OCI-LY3 (cell line): ENCODE data around the gene RPS6KB2.
A peak's percentile ranks its signal among the peaks of the same experiment; 100 is the strongest.

Experiments
- H2AFZ ChIP-seq: fragments of 200-600, 300-600 bp; shearing (Covaris generic); 2 replicates; pipeline ENCODE4 v1.6.0; 2014; ENCODE audit warnings: antibody characterized with exemption, low read depth, low read length
- H3K27ac ChIP-seq: fragments of 200-600, 300-600 bp; sonication (generic); 2 replicates; pipeline ENCODE4 v1.5.1; 2014; ENCODE audit warnings: mild to moderate bottlenecking, low read length, moderate library complexity, mixed read lengths
- H3K27me3 ChIP-seq: fragments of 200-600, 300-600 bp; sonication (generic); 2 replicates; pipeline ENCODE4 v1.6.1; 2014; ENCODE audit warnings: low read depth, low read length, mixed read lengths
- H3K36me3 ChIP-seq: fragments of 200-600, 300-600 bp; sonication (generic); replicated peaks from 2 replicates; pipeline ENCODE3; 2014; ENCODE audit warnings: low read depth, low read length, mixed read lengths
- H3K4me1 ChIP-seq: fragments of 300-600, 200-600 bp; sonication (generic); 2 replicates; pipeline ENCODE4 v1.6.1; 2014; ENCODE audit warnings: low read length, mixed read lengths
- H3K4me2 ChIP-seq: fragments of 200-600, 300-600 bp; sonication (generic); 2 replicates; pipeline ENCODE4 v1.6.1; 2014; ENCODE audit warnings: low read length, mixed read lengths
- H3K4me3 ChIP-seq: fragments of 300-600, 200-600 bp; sonication (generic); 2 replicates; pipeline ENCODE4 v1.5.1; 2014; ENCODE audit warnings: antibody characterized with exemption, mild to moderate bottlenecking, low read length, moderate library complexity
- H3K79me2 ChIP-seq: fragments of 300-600, 200-600 bp; shearing (Covaris generic); 2 replicates; pipeline ENCODE4 v1.6.1; 2014; ENCODE audit warnings: mild to moderate bottlenecking, low read length, mixed read lengths
- H3K9ac ChIP-seq: fragments of 300-600, 200-600 bp; shearing (Covaris generic); 2 replicates; pipeline ENCODE4 v1.6.0; 2014; ENCODE audit warnings: mild to moderate bottlenecking, low read length, moderate library complexity
- H3K9me3 ChIP-seq: fragments of 200-600, 300-600 bp; shearing (Covaris generic); 2 replicates; pipeline ENCODE4 v1.6.1; 2014; ENCODE audit warnings: low read length, mixed read lengths; ENCODE audit not compliant: insufficient read depth
- H4K20me1 ChIP-seq: fragments of 200-600, 300-600 bp; sonication (generic); 2 replicates; pipeline ENCODE4 v1.6.1; 2016; ENCODE audit warnings: low read length, mixed read lengths; ENCODE audit not compliant: insufficient read depth
- EZH2phosphoT487 ChIP-seq: fragments of 200-600 bp; shearing (Covaris generic); IDR thresholded peaks from 2 replicates; pipeline ENCODE4 v1.6.1; 2018; ENCODE audit warnings: antibody characterized with exemption, mixed run types, low read depth
- TF ChIP-seq, protein P1 (sequence below): fragments of 200-600, 300-600 bp; sonication (generic); IDR thresholded peaks from 2 replicates; pipeline ENCODE4 v1.5.1; 2014; ENCODE audit warnings: antibody characterized with exemption, low read length, low read depth

Gene RPS6KB2

DNA sequence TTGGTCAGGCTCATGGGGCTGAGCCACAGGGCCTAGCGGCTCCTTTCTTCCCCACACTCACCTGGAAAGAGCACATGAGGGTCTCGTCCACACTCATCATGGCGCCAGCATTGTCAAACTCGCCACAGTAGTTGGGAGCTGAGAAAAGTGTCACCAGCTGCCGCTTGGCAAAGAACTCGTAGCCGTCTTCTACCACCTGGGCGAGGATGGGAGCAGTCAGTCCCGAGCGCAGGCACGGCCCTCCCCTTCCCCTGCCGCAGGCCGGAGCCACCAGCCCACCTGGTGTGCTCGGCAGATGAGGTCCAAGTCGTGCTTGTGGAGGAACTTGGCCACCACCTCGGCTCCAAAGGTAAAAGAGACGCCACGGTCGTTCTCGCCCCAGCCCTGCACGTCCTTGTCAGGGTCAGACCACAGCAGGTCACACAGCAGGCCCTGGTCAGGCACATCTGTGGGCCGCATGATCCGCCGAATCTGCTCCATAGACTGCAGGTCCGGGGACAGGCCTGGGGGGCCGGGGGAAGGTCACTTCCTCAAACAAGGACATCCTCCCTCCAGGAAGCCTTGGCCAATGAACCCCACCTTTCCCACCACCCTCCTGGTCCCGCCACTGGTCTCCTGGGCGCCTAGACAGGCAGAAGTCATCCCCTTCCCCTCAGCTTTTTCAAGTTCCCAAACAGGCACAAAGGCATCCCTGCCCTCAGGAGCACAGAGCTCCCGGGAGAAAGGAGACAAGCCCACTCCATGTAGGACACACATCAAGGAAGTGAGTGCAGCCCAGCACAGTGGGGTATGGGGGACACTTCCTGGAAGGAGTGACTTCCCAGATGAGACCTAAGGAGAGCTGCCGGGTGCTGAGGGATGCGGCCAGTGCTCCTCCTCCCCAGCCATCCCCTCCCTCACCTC is 29.4 kb upstream of the RPS6KB2 start:
- Histone ChIP-seq H4K20me1 (peaks cover 11% of the 10 kb centered on the region; the same call in 1 of the 2 replicates), H3K36me3 (peaks cover 47% of the 10 kb centered on the region), H3K9ac (no peak overlapping the region), H2AFZ (no peak overlapping the region), H3K27me3 (no peaks in the 10 kb centered on the region), H3K9me3 (no peaks in the 10 kb centered on the region), H3K4me3 (no peak overlapping the region), H3K4me1 (peaks cover 29% of the 10 kb centered on the region), H3K4me2 (no peak overlapping the region), H3K79me2 (peaks cover 21% of the 10 kb centered on the region), H3K27ac (no peak overlapping the region)
- TF ChIP-seq EZH2phosphoT487: no peak
- TF ChIP-seq, protein P1, sequence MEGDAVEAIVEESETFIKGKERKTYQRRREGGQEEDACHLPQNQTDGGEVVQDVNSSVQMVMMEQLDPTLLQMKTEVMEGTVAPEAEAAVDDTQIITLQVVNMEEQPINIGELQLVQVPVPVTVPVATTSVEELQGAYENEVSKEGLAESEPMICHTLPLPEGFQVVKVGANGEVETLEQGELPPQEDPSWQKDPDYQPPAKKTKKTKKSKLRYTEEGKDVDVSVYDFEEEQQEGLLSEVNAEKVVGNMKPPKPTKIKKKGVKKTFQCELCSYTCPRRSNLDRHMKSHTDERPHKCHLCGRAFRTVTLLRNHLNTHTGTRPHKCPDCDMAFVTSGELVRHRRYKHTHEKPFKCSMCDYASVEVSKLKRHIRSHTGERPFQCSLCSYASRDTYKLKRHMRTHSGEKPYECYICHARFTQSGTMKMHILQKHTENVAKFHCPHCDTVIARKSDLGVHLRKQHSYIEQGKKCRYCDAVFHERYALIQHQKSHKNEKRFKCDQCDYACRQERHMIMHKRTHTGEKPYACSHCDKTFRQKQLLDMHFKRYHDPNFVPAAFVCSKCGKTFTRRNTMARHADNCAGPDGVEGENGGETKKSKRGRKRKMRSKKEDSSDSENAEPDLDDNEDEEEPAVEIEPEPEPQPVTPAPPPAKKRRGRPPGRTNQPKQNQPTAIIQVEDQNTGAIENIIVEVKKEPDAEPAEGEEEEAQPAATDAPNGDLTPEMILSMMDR: no peak

DNA sequence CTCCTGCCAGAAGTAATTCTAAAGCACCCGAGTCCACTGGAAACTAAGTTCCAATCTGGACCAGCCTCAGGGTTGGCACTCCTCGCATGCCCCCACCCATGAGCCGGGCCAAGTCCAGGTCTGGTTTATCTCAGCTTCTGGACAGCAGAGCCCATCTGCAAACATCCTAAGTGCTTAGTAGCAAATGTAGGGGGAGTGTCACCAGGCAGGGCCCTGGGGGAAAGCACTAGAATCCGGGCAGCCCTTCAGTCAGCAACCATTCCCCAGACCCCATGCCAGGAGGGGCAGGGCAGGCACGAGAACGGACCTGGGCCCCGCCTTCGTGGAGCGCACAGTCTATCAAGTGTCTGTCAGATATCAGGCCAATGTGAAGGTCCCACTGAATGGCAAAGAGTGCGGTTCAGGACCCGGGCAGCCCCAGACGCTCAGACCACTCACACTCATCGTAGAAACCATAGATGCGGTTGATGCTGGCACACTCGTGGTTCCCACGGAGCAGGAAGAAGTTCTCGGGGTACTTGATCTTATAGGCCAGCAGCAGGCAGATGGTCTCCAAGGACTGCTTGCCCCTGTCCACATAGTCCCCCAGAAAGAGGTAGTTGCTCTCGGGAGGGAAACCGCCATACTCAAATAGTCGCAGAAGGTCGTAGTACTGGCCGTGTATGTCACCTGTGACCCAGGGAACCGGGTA is 27.9 kb upstream of the RPS6KB2 start:
- Histone ChIP-seq H3K27ac (peak overlapping the region; percentile 67), H3K79me2 (peaks cover 21% of the 10 kb centered on the region), H3K9ac (peak overlapping the region; percentile 97), H3K4me2 (peak overlapping the region; percentile 93), H2AFZ (no peak overlapping the region), H3K36me3 (peaks cover 42% of the 10 kb centered on the region), H4K20me1 (peaks cover 11% of the 10 kb centered on the region; the same call in 1 of the 2 replicates), H3K27me3 (no peaks in the 10 kb centered on the region), H3K9me3 (no peaks in the 10 kb centered on the region), H3K4me1 (peaks cover 39% of the 10 kb centered on the region), H3K4me3 (peak overlapping the region; percentile 94)
- TF ChIP-seq EZH2phosphoT487: no peak
- TF ChIP-seq, protein P1: no peak

DNA sequence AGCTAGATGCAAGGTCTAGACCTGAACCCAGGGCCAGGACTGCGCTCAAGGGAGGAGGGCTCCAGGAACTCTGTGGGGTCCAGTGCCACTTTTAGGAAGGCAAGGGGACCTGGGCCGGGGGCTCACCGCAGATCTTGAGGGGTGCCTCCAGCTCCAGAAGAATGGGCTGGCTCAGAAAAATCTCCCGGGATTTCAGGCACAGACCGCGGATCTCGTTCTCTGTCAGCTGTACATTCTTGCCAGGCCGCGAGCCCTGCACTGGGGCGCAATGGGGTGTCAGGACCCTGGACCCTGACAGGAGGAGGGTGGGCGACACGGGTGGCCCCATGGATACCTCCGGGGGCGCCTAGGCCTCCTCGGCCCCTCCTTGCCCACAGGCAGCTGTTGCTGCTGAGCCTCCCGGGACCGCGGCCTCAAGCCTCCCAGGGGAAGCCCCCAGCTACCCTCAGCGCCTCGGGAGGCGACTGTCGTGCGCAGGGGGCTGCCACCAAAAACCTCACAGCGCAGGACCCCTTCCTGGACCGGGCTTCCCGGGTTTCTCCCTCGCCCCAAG is 27.3 kb upstream of the RPS6KB2 start:
- Histone ChIP-seq H3K4me1 (peaks cover 39% of the 10 kb centered on the region), H2AFZ (no peak overlapping the region), H3K27ac (peak overlapping the region; percentile 67), H3K79me2 (peaks cover 21% of the 10 kb centered on the region), H3K9me3 (no peaks in the 10 kb centered on the region), H3K36me3 (peaks cover 39% of the 10 kb centered on the region), H3K9ac (peak overlapping the region; percentile 97), H3K27me3 (no peaks in the 10 kb centered on the region), H3K4me3 (peak overlapping the region; percentile 94), H4K20me1 (peaks cover 11% of the 10 kb centered on the region; the same call in 1 of the 2 replicates), H3K4me2 (peak overlapping the region; percentile 93)
- TF ChIP-seq, protein P1: no peak
- no peak for TF ChIP-seq EZH2phosphoT487
